MM.1S (cell line): ENCODE results near the gene TBX2.
A peak's percentile ranks its signal among the peaks of the same experiment; 100 is the strongest.

Source experiments
- DNase-seq: peaks from one replicate; pipeline ENCODE4 v3.0.0-alpha.2; 2015
- H2AFZ ChIP-seq: fragments of 300-600 bp; sonication (generic); 2 replicates; pipeline ENCODE4 v1.6.0; 2016; ENCODE audit warnings: antibody characterized with exemption, low read length
- H3F3A ChIP-seq: fragments of 300-600 bp; sonication (generic); 2 replicates; pipeline ENCODE4 v1.6.1; 2016; ENCODE audit warnings: mild to moderate bottlenecking, antibody characterized with exemption, low read length, moderate library complexity, mixed read lengths; ENCODE audit not compliant: insufficient read depth
- H3K27ac ChIP-seq: fragments of 300-600 bp; sonication (generic); 2 replicates; pipeline ENCODE4 v1.5.1; 2016; ENCODE audit warnings: mild to moderate bottlenecking, low read length
- H3K27me3 ChIP-seq: fragments of 300-600 bp; sonication (generic); replicated peaks from 2 replicates; pipeline ENCODE4 v1.6.0; 2016; ENCODE audit warnings: low read length; ENCODE audit not compliant: insufficient read depth
- H3K36me3 ChIP-seq: fragments of 300-600 bp; sonication (generic); replicated peaks from 2 replicates; pipeline ENCODE4 v1.6.1; 2016; ENCODE audit warnings: mild to moderate bottlenecking, low read length, mixed read lengths; ENCODE audit not compliant: insufficient read depth
- H3K4me1 ChIP-seq: fragments of 300-600 bp; sonication (generic); 2 replicates; pipeline ENCODE4 v1.6.1; 2016; ENCODE audit warnings: low read length, mixed read lengths
- H3K4me2 ChIP-seq: fragments of 300-600 bp; sonication (generic); 2 replicates; pipeline ENCODE4 v1.6.0; 2016; ENCODE audit warnings: low read depth, low read length
- H3K4me3 ChIP-seq: fragments of 300-600 bp; sonication (generic); 2 replicates; pipeline ENCODE4 v1.5.1; 2016; ENCODE audit warnings: low read length, mixed read lengths
- H3K79me2 ChIP-seq: fragments of 300-600 bp; sonication (generic); 2 replicates; pipeline ENCODE4 v1.6.1; 2016; ENCODE audit warnings: mixed run types, low read length, mixed read lengths
- H3K9ac ChIP-seq: fragments of 300-600 bp; sonication (generic); 2 replicates; pipeline ENCODE4 v1.6.1; 2016; ENCODE audit warnings: low read length, mixed read lengths
- H3K9me2 ChIP-seq: fragments of 300-600 bp; sonication (generic); replicated peaks from 2 replicates; pipeline ENCODE4 v1.6.1; 2016; ENCODE audit warnings: mild to moderate bottlenecking, low read length, mixed read lengths; ENCODE audit not compliant: insufficient read depth
- H3K9me3 ChIP-seq: fragments of 300-600 bp; sonication (generic); replicated peaks from 2 replicates; pipeline ENCODE4 v1.6.1; 2016; ENCODE audit warnings: mild to moderate bottlenecking, low read length, mixed read lengths; ENCODE audit not compliant: insufficient read depth
- H4K20me1 ChIP-seq: fragments of 300-600 bp; sonication (generic); 2 replicates; pipeline ENCODE4 v1.6.1; 2016; ENCODE audit warnings: mild to moderate bottlenecking, low read length, moderate library complexity, mixed read lengths; ENCODE audit not compliant: insufficient read depth
- CTCF ChIP-seq: fragments of 300-600 bp; sonication (generic); IDR thresholded peaks from 2 replicates; pipeline ENCODE4 v1.5.1; 2016; ENCODE audit warnings: antibody characterized with exemption, low read length, mixed read lengths
- EZH2 ChIP-seq: fragments of 300-600 bp; sonication (generic); optimal IDR thresholded peaks from 2 replicates; pipeline ENCODE3; 2017; ENCODE audit warnings: low read depth, mild to moderate bottlenecking, antibody characterized with exemption, low read length, mixed read lengths
- EZH2phosphoT487 ChIP-seq: fragments of 300-600 bp; sonication (generic); IDR thresholded peaks from 2 replicates; pipeline ENCODE4 v1.6.1; 2018; ENCODE audit warnings: antibody characterized with exemption, low read length

Gene TBX2

DNA sequence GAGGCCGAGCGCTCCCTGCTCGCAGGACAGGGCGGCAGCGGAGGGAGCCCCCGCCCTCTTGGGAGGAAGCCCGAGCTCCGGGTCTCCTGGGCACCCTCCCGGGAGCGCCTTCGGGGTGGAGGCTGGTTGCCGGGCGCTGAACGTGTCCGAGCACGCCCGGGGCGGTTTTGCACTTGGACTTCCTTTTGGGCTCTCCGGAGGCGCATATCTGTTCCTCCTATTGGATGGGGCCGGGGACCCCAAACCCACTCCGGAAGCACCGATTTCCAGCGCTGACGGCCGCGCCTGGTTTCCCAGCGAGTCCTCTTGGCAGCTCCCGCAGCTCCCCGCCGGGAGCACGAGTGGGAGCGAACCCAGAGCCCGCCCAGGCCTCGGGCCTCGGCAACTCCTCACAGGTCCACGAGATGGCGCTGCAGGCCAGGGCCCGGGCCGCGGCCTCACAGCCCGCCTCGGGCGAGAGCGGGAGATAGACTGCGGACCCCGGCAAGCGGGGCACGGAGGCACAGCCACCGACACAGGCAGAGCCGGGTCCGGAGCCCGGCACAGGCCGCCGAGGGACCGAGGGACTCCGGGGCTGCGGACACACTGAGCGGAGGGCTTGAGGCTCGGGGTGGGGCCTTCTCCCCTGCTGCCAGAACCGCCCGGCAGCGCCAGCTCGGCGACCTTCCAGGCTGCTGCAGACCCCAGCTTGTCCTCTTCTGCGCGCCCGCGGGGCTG is 12.7 kb downstream of the TBX2 start:
- peak; percentile 75 for DNase-seq
- peaks cover 20% of the 10 kb centered on the region for H3K27me3 ChIP-seq
- H3K9me3 ChIP-seq = no peaks in the 10 kb centered on the region
- H3K4me1 ChIP-seq = no peaks in the 10 kb centered on the region
- no peaks in the 10 kb centered on the region for H3K36me3 ChIP-seq
- no peaks in the 10 kb centered on the region for H3K9me2 ChIP-seq
- H2AFZ ChIP-seq = peak overlapping the region; percentile 84
- H3K4me3 ChIP-seq = peak overlapping the region; percentile 66
- H3K9ac ChIP-seq = peak overlapping the region; percentile 56; the same call in 1 of the 2 replicates
- H3K4me2 ChIP-seq = peak overlapping the region; percentile 87
- 0 out of 2 replicates have a peak, but pooled peaks cover 4% of the 10 kb centered on the region for H3F3A ChIP-seq
- no peaks in the 10 kb centered on the region for H4K20me1 ChIP-seq
- no peaks in the 10 kb centered on the region for H3K79me2 ChIP-seq
- TF ChIP-seq EZH2 (no peak), CTCF (peak; percentile 90), EZH2phosphoT487 (no peak)
- no peak overlapping the region for H3K27ac ChIP-seq

- no peaks in the 10 kb centered on the region for H3K79me2 ChIP-seq
- H3K27me3 ChIP-seq = peaks cover 19% of the 10 kb centered on the region
- no peaks in the 10 kb centered on the region for H4K20me1 ChIP-seq
- peak overlapping the region; percentile 66 for H3K4me3 ChIP-seq
- H3K9me3 ChIP-seq = no peaks in the 10 kb centered on the region
- no peaks in the 10 kb centered on the region for H3K9me2 ChIP-seq
- peak overlapping the region; percentile 87 for H3K4me2 ChIP-seq
- no peak overlapping the region for H3K27ac ChIP-seq
- H3F3A ChIP-seq = 0 out of 2 replicates have a peak, but pooled peaks cover 4% of the 10 kb centered on the region
- H3K9ac ChIP-seq = peak overlapping the region; percentile 56; the same call in 1 of the 2 replicates
- no peak for TF ChIP-seq CTCF
- no peak for TF ChIP-seq EZH2phosphoT487
- no peak for TF ChIP-seq EZH2
- DNase-seq = no peak
- H3K36me3 ChIP-seq = no peaks in the 10 kb centered on the region
- no peaks in the 10 kb centered on the region for H3K4me1 ChIP-seq
- H2AFZ ChIP-seq = peak overlapping the region; percentile 84
Measured at GRCh38 chr17:61412860-61413660, 13.4 kb downstream of the TBX2 start.

GRCh38 chr17:61413661-61414126 is 14.1 kb downstream of the TBX2 start:
- Histone ChIP-seq H3K4me2 (no peak overlapping the region), H3K4me3 (no peak overlapping the region)

More at GRCh38 chr17:61413661-61414126, 14.1 kb downstream of the TBX2 start:
- no peak overlapping the region for H3K9ac ChIP-seq
- no peak for DNase-seq
- no peaks in the 10 kb centered on the region for H3K79me2 ChIP-seq
- TF ChIP-seq EZH2phosphoT487 (no peak), CTCF (no peak), EZH2 (no peak)
- H3K9me2 ChIP-seq = no peaks in the 10 kb centered on the region
- H3F3A ChIP-seq = 0 out of 2 replicates have a peak, but pooled peaks cover 4% of the 10 kb centered on the region
- no peak overlapping the region for H3K27ac ChIP-seq
- no peaks in the 10 kb centered on the region for H3K9me3 ChIP-seq
- H3K27me3 ChIP-seq = peaks cover 13% of the 10 kb centered on the region
- no peaks in the 10 kb centered on the region for H4K20me1 ChIP-seq
- no peak overlapping the region for H2AFZ ChIP-seq
- H3K36me3 ChIP-seq = no peaks in the 10 kb centered on the region
- no peaks in the 10 kb centered on the region for H3K4me1 ChIP-seq
